ENCODE measurements around the gene ATXN7L1.

DNA sequence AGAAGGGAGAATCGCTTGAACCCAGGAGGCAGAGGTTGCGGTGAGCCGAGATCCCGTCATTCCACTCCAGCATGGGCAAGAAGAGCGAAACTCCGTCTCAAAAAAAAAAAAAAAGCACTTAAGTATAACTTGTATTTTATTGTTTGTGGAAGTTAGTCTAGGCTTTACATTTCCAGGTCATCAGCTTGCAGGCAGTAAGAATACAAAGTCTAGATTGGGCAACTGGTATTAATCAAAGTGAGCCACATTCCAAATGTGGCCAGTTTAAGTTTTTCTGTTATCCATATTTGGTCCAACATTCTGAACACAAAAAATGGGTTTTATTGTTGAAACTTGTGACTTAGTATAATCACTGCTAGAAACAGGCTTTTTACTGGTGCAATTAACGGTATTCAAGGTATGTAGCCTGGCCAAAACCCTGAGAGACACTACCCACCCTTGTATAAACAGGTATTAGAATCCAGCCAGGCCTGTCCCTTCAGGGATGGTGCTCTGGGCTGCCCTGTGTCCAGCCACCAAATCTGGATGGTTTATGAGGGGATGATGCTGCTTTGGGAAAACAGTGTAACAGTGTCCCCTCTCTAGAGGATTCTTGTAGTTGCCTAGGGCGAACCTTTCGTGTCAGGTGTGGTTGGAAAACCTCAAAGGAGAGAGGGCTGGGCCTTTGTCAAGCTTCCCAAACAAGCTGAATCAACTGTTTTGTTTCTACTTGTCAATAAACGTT is 173.0 kb downstream of the ATXN7L1 start:
- no peak for TF ChIP-seq RELA (CRISPR knock-in tag; IDR thresholded peaks at IDR 0.05; ENCODE audit: borderline replicate concordance)
- TF ChIP-seq, protein P1, sequence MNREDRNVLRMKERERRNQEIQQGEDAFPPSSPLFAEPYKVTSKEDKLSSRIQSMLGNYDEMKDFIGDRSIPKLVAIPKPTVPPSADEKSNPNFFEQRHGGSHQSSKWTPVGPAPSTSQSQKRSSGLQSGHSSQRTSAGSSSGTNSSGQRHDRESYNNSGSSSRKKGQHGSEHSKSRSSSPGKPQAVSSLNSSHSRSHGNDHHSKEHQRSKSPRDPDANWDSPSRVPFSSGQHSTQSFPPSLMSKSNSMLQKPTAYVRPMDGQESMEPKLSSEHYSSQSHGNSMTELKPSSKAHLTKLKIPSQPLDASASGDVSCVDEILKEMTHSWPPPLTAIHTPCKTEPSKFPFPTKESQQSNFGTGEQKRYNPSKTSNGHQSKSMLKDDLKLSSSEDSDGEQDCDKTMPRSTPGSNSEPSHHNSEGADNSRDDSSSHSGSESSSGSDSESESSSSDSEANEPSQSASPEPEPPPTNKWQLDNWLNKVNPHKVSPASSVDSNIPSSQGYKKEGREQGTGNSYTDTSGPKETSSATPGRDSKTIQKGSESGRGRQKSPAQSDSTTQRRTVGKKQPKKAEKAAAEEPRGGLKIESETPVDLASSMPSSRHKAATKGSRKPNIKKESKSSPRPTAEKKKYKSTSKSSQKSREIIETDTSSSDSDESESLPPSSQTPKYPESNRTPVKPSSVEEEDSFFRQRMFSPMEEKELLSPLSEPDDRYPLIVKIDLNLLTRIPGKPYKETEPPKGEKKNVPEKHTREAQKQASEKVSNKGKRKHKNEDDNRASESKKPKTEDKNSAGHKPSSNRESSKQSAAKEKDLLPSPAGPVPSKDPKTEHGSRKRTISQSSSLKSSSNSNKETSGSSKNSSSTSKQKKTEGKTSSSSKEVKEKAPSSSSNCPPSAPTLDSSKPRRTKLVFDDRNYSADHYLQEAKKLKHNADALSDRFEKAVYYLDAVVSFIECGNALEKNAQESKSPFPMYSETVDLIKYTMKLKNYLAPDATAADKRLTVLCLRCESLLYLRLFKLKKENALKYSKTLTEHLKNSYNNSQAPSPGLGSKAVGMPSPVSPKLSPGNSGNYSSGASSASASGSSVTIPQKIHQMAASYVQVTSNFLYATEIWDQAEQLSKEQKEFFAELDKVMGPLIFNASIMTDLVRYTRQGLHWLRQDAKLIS (CRISPR knock-in tag; IDR thresholded peaks at IDR 0.05; ENCODE audit: borderline replicate concordance): no peak
- TF ChIP-seq, protein P2, sequence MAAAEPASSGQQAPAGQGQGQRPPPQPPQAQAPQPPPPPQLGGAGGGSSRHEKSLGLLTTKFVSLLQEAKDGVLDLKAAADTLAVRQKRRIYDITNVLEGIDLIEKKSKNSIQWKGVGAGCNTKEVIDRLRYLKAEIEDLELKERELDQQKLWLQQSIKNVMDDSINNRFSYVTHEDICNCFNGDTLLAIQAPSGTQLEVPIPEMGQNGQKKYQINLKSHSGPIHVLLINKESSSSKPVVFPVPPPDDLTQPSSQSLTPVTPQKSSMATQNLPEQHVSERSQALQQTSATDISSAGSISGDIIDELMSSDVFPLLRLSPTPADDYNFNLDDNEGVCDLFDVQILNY (CRISPR knock-in tag; IDR thresholded peaks at IDR 0.05): no peak
- TF ChIP-seq, protein P3, sequence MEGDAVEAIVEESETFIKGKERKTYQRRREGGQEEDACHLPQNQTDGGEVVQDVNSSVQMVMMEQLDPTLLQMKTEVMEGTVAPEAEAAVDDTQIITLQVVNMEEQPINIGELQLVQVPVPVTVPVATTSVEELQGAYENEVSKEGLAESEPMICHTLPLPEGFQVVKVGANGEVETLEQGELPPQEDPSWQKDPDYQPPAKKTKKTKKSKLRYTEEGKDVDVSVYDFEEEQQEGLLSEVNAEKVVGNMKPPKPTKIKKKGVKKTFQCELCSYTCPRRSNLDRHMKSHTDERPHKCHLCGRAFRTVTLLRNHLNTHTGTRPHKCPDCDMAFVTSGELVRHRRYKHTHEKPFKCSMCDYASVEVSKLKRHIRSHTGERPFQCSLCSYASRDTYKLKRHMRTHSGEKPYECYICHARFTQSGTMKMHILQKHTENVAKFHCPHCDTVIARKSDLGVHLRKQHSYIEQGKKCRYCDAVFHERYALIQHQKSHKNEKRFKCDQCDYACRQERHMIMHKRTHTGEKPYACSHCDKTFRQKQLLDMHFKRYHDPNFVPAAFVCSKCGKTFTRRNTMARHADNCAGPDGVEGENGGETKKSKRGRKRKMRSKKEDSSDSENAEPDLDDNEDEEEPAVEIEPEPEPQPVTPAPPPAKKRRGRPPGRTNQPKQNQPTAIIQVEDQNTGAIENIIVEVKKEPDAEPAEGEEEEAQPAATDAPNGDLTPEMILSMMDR (IDR thresholded peaks at IDR 0.05): no peak
